ENCODE data around the gene CERS6. TPM values are rescaled to one million over a fixed set of nuclear protein-coding genes. Genes with fewer than 3 reads are reported as not detected.

The CERS6 gene
- total RNA-seq, 1 donor from 2014 or later, result 55.3 TPM

DNA sequence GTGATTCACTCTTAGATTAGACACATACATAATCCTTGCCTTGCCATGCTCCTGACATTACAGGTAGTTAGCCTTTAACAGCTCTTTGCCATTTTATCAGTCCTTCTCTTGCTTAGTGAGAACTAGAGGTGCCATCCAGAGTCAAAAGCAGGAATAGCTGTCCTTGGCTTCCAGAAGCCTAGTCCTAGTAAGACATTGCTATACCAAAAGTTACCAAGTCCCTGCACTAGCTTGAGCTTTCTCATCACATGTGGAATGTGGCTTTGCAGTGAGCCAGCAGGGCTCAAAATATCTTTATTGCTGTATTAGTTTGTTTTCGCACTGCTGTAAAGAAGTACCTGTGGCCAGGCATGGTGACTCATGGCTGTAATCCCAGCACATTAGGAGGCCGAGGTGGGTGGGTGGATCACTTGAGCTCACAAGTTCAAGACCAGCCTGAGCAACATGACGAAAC, 241.6 kb downstream of the CERS6 start:
- DNase-seq (ENCODE audit: low read depth) (peak; percentile 60), FAIRE-seq (no peak)
- Histone ChIP-seq H3K4me3 (ENCODE audit: low read depth, low read length) (no peak overlapping the region), H3K36me3 (ENCODE audit: control insufficient read depth, insufficient read depth, low read length) (peaks cover 7% of the 10 kb centered on the region), H3K27me3 (ENCODE audit: control insufficient read depth, insufficient read depth, low read length) (no peaks in the 10 kb centered on the region)
- TF ChIP-seq, protein P1, sequence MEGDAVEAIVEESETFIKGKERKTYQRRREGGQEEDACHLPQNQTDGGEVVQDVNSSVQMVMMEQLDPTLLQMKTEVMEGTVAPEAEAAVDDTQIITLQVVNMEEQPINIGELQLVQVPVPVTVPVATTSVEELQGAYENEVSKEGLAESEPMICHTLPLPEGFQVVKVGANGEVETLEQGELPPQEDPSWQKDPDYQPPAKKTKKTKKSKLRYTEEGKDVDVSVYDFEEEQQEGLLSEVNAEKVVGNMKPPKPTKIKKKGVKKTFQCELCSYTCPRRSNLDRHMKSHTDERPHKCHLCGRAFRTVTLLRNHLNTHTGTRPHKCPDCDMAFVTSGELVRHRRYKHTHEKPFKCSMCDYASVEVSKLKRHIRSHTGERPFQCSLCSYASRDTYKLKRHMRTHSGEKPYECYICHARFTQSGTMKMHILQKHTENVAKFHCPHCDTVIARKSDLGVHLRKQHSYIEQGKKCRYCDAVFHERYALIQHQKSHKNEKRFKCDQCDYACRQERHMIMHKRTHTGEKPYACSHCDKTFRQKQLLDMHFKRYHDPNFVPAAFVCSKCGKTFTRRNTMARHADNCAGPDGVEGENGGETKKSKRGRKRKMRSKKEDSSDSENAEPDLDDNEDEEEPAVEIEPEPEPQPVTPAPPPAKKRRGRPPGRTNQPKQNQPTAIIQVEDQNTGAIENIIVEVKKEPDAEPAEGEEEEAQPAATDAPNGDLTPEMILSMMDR (IDR thresholded peaks at IDR 0.05; ENCODE audit: insufficient read depth, low read length, severe bottlenecking), result peak; percentile 23

DNA sequence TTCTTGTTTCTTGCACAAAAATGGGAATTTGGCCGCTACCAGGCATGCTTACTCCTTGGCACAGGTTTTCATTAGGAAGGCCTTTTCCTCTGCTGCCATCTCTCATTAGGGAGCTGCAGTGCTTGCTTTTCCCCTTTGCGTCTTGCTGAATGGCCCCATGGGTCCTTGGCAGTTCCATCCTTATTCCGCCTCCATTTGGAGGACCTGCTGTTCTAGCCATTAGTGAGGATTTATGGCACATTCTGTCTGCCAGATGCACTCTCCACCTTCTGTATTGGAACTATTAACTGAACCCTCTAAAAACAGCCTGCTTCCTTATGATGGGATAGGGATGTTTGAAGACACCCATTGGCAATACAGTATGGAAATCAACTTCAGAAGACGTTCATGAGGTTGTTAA, 242.9 kb downstream of the CERS6 start:
- no peak for FAIRE-seq
- peaks cover 7% of the 10 kb centered on the region for H3K36me3 ChIP-seq (ENCODE audit: control insufficient read depth, insufficient read depth, low read length)

DNA sequence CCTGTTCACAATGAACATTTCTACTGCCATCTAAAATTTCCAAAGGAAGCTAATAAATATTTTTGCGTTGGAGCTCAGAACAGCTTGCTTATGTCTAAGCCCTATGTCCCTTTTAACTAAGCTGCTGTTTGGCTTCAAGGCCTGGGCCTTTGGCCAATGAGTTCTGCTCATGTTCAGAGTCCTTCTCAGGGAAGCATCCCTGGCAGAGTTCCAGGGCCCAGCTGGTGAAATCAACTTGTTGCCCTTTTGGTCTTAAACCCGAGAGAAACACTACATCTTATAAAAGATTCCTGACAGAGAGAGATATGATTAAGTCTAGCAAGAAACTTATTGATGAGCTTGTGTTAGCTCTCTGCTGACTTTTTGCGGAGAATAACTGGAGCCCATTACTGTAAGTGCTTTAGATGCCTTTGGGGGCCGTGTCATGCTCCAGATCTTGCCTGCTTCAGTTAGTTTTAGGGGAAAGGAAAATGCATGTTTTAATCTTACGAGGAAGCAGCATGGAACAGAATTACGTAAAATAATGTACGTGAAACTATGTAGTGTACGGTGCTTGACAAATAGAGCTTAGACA, 243.9 kb downstream of the CERS6 start:
- peaks cover 8% of the 10 kb centered on the region for H3K36me3 ChIP-seq (ENCODE audit: control insufficient read depth, insufficient read depth, low read length)
- TF ChIP-seq, protein P1 (IDR thresholded peaks at IDR 0.05; ENCODE audit: insufficient read depth, low read length, severe bottlenecking), result no peak
- no peak overlapping the region for H3K4me3 ChIP-seq (ENCODE audit: low read depth, low read length)
- H3K27me3 ChIP-seq (ENCODE audit: control insufficient read depth, insufficient read depth, low read length), result no peaks in the 10 kb centered on the region
- DNase-seq (ENCODE audit: low read depth) (no peak), FAIRE-seq (no peak)

More for the DNA sequence above, 242.9 kb downstream of the CERS6 start:
- TF ChIP-seq, protein P1 (IDR thresholded peaks at IDR 0.05; ENCODE audit: insufficient read depth, low read length, severe bottlenecking), result no peak
- no peak for DNase-seq (ENCODE audit: low read depth)
- Histone ChIP-seq H3K4me3 (ENCODE audit: low read depth, low read length) (no peak overlapping the region), H3K27me3 (ENCODE audit: control insufficient read depth, insufficient read depth, low read length) (no peaks in the 10 kb centered on the region)

DNA sequence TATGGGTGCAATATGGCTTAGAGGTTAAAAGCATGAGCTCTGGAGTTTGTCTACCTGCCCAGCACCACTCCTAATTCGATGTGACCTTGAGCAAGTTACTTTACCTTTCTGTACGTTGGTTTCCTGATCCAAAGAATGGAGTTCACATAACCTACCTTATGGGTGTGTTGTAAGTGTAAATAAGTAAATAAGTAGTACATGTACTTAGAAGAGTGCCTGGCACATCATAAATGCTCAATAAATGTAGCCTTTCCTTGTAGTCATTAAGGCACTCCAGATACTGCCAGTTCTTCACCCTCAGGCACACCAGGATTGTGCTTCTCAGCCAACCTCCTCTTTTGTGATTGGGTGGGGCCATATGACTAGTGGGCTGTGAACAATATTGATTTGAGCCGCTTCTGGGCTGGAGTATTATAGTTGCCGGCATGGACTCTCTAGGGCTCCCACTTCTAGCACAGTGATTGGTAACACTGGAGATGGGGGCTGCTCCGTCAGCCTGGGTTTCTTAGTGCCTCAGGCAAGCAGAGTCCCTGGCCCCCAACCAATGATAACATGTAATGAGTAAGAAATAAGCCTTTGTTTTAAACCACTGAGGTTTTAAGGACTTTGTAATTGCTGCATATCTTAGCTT, 244.7 kb downstream of the CERS6 start:
- Histone ChIP-seq H3K4me3 (ENCODE audit: low read depth, low read length) (no peak overlapping the region), H3K27me3 (ENCODE audit: control insufficient read depth, insufficient read depth, low read length) (no peaks in the 10 kb centered on the region), H3K36me3 (ENCODE audit: control insufficient read depth, insufficient read depth, low read length) (peaks cover 6% of the 10 kb centered on the region)
- DNase-seq (ENCODE audit: low read depth) (no peak), FAIRE-seq (no peak)
- TF ChIP-seq, protein P1 (IDR thresholded peaks at IDR 0.05; ENCODE audit: insufficient read depth, low read length, severe bottlenecking), result no peak

DNA sequence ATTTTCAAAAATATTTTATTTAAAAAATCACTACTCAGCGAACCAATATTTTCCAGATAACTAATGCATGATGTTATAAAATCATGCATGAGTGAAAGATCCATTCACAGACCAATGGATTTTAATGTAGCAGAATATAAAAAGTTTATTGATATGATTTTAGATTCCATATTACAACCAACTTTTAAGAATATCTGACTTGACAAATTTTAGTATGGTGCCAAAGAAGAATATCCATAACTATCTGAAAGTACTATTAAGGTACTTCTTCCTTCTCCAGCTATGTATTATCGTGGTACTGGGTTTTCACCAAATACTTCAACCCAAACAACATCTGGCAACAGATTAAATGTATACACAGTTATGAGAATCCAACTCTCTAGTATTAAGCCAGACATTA, 246.5 kb downstream of the CERS6 start:
- Histone ChIP-seq H3K27me3 (ENCODE audit: control insufficient read depth, insufficient read depth, low read length) (no peaks in the 10 kb centered on the region), H3K36me3 (ENCODE audit: control insufficient read depth, insufficient read depth, low read length) (peaks cover 2% of the 10 kb centered on the region), H3K4me3 (ENCODE audit: low read depth, low read length) (no peak overlapping the region)
- DNase-seq (ENCODE audit: low read depth) (no peak), FAIRE-seq (no peak)
- TF ChIP-seq, protein P1 (IDR thresholded peaks at IDR 0.05; ENCODE audit: insufficient read depth, low read length, severe bottlenecking), result no peak

Measured in bronchial epithelial cell (primary cell).